Neural cell (in vitro differentiated cells): ENCODE data around the gene EIF3D. TPM values are rescaled to one million over a fixed set of nuclear protein-coding genes. Genes with fewer than 3 reads are reported as not detected.

Experiments used
- H2AFZ ChIP-seq: fragments of 200-600, 300-800 bp; sonication (generic), shearing (Covaris generic); 2 replicates; pipeline ENCODE4 v1.6.0; 2014; ENCODE audit warnings: low read depth, mild to moderate bottlenecking, antibody characterized with exemption, low read length, moderate library complexity
- H3F3A ChIP-seq: fragments of 200-600 bp; shearing (Covaris generic); 2 replicates; pipeline ENCODE4 v1.6.1; 2016; ENCODE audit warnings: mild to moderate bottlenecking, moderate library complexity, mixed read lengths, antibody characterized with exemption, low read length; ENCODE audit not compliant: insufficient read depth, poor library complexity, severe bottlenecking
- H3K27ac ChIP-seq: fragments of 200-600, 300-800 bp; sonication (generic), shearing (Covaris generic); 2 replicates; pipeline ENCODE4 v1.5.1; 2014; ENCODE audit warnings: mild to moderate bottlenecking, low read length, moderate library complexity
- H3K27me3 ChIP-seq: fragments of 300-800, 200-600 bp; sonication (generic), shearing (Covaris generic); 2 replicates; pipeline ENCODE4 v1.6.0; 2014; ENCODE audit warnings: mild to moderate bottlenecking, low read depth, low read length, moderate library complexity; ENCODE audit not compliant: insufficient read depth
- H3K36me3 ChIP-seq: fragments of 300-800, 200-600 bp; sonication (generic), shearing (Covaris generic); 2 replicates; pipeline ENCODE4 v1.5.1; 2014; ENCODE audit warnings: mild to moderate bottlenecking, antibody characterized with exemption, low read length, moderate library complexity; ENCODE audit not compliant: insufficient read depth
- H3K4me2 ChIP-seq: fragments of 300-800, 200-600 bp; sonication (generic), shearing (Covaris generic); 2 replicates; pipeline ENCODE4 v1.6.0; 2014; ENCODE audit warnings: mild to moderate bottlenecking, low read length
- H3K4me3 ChIP-seq: fragments of 300-800, 200-600 bp; sonication (generic), shearing (Covaris generic); 2 replicates; pipeline ENCODE4 v1.5.1; 2014; ENCODE audit warnings: mild to moderate bottlenecking, low read length, moderate library complexity
- H3K79me2 ChIP-seq: fragments of 200-600 bp; shearing (Covaris generic); replicated peaks from 2 replicates; pipeline ENCODE4 v1.6.0; 2014; ENCODE audit warnings: mild to moderate bottlenecking, low read length, moderate library complexity; ENCODE audit not compliant: insufficient read depth
- H3K9ac ChIP-seq: fragments of 300-800, 200-600 bp; sonication (generic), shearing (Covaris generic); 2 replicates; pipeline ENCODE4 v1.6.1; 2016; ENCODE audit warnings: mild to moderate bottlenecking, low read length, mixed read lengths
- H3K9me2 ChIP-seq: fragments of 200-600 bp; shearing (Covaris generic); 2 replicates; pipeline ENCODE4 v1.6.1; 2016; ENCODE audit warnings: mild to moderate bottlenecking, low read length, mixed read lengths; ENCODE audit not compliant: insufficient read depth
- H3K9me3 ChIP-seq: fragments of 200-600, 300-800 bp; sonication (generic), shearing (Covaris generic); 2 replicates; pipeline ENCODE4 v1.6.1; 2016; ENCODE audit warnings: mild to moderate bottlenecking, mixed run types, low read length, moderate library complexity, mixed read lengths
- H4K20me1 ChIP-seq: fragments of 200-600 bp; shearing (Covaris generic); 2 replicates; pipeline ENCODE4 v1.6.1; 2016; ENCODE audit warnings: mild to moderate bottlenecking, mixed run types; ENCODE audit not compliant: insufficient read depth
- CTCF ChIP-seq: fragments of 450-650 bp; IDR thresholded peaks from 2 replicates; pipeline ENCODE4 v1.5.1; 2014; ENCODE audit warnings: antibody characterized with exemption, mild to moderate bottlenecking, moderate library complexity; ENCODE audit not compliant: poor library complexity, severe bottlenecking
- EP300 ChIP-seq: fragments of 450-650 bp; conservative IDR thresholded peaks from 2 replicates; pipeline ENCODE4 v1.6.1; 2014; ENCODE audit warnings: antibody characterized with exemption, mild to moderate bottlenecking, moderate library complexity; ENCODE audit not compliant: poor library complexity, severe bottlenecking
- EZH2 ChIP-seq: fragments of 200-600, 300-800 bp; shearing (Covaris generic), sonication (generic); IDR thresholded peaks from 2 replicates; pipeline ENCODE4 v1.6.1; 2014; ENCODE audit warnings: antibody characterized with exemption, low read length, borderline replicate concordance, mild to moderate bottlenecking; ENCODE audit not compliant: insufficient read depth, poor library complexity, severe bottlenecking
- MXI1 ChIP-seq: fragments of 450-650 bp; conservative IDR thresholded peaks from 2 replicates; pipeline ENCODE4 v1.6.1; 2014; ENCODE audit warnings: antibody characterized with exemption, mild to moderate bottlenecking; ENCODE audit not compliant: poor library complexity, severe bottlenecking
- POLR2AphosphoS5 ChIP-seq: IDR thresholded peaks from 2 replicates; pipeline ENCODE4 v1.6.1; 2012
- RAD21 ChIP-seq: fragments of 450-650 bp; conservative IDR thresholded peaks from 2 replicates; pipeline ENCODE4 v1.6.1; 2014; ENCODE audit warnings: antibody characterized with exemption, mild to moderate bottlenecking, moderate library complexity
- REST ChIP-seq: IDR thresholded peaks from 2 replicates; pipeline ENCODE4 v1.6.1; 2012; ENCODE audit warnings: borderline replicate concordance
- SMC3 ChIP-seq: fragments of 450-650 bp; conservative IDR thresholded peaks from 2 replicates; pipeline ENCODE4 v1.6.1; 2014; ENCODE audit warnings: antibody characterized with exemption, mild to moderate bottlenecking, moderate library complexity; ENCODE audit not compliant: poor library complexity
- TAF1 ChIP-seq: IDR thresholded peaks from 2 replicates; pipeline ENCODE4 v1.6.1; 2012; ENCODE audit warnings: low read depth
- polyA plus RNA-seq: library from polyadenylated mRNA; depleted of rRNA; stranded (reverse); fragments of >200 nt; gene quantifications from 2 replicates; pipeline ENCODE4 v1.2.3, GENCODE V29; 2014

EIF3D gene
- polyA plus RNA-seq, 1 donor from 2014 or later = 133 TPM

GRCh38 chr22:36563898-36564297 lies 34.9 kb upstream of the EIF3D start:
- Histone ChIP-seq H3K27ac (no peak overlapping the region), H4K20me1 (no peaks in the 10 kb centered on the region), H3F3A (no peaks in the 10 kb centered on the region), H3K79me2 (no peaks in the 10 kb centered on the region), H3K9me2 (no peaks in the 10 kb centered on the region), H3K36me3 (no peaks in the 10 kb centered on the region), H3K9me3 (no peaks in the 10 kb centered on the region), H3K4me2 (no peak overlapping the region), H2AFZ (no peak overlapping the region), H3K4me3 (no peak overlapping the region), H3K9ac (no peak overlapping the region), H3K27me3 (no peaks in the 10 kb centered on the region)
- TF ChIP-seq CTCF (no peak), MXI1 (no peak), SMC3 (no peak)

- no peaks in the 10 kb centered on the region for H3F3A ChIP-seq
- H3K4me2 ChIP-seq = no peak overlapping the region
- H3K79me2 ChIP-seq = no peaks in the 10 kb centered on the region
- no peaks in the 10 kb centered on the region for H4K20me1 ChIP-seq
- no peaks in the 10 kb centered on the region for H3K27me3 ChIP-seq
- H3K9ac ChIP-seq = no peak overlapping the region
- H3K9me3 ChIP-seq = no peaks in the 10 kb centered on the region
- H3K36me3 ChIP-seq = no peaks in the 10 kb centered on the region
- H3K4me3 ChIP-seq = no peak overlapping the region
- H3K27ac ChIP-seq = no peak overlapping the region
- no peak overlapping the region for H2AFZ ChIP-seq
- TF ChIP-seq EP300 (no peak), EZH2 (no peak), REST (no peak), RAD21 (no peak), CTCF (no peak), MXI1 (no peak), SMC3 (no peak), POLR2AphosphoS5 (no peak), TAF1 (no peak)
- no peaks in the 10 kb centered on the region for H3K9me2 ChIP-seq
Observed at GRCh38 chr22:36563444-36563843, 34.5 kb upstream of the EIF3D start.
